KOPT-K1 (cell line): ENCODE data around the gene ATXN7L3.
"Not testable (repeated sequence)": the region's sequence is repeated elsewhere in the genome, so short reads cannot be mapped to it uniquely, and the experiment has no call there.

ENCODE experiments used
- H3K27ac ChIP-seq: fragments of 200-600 bp; sonication (generic); 2 replicates; pipeline ENCODE4 v1.5.1; 2016; ENCODE audit warnings: antibody characterized with exemption, mild to moderate bottlenecking, low read depth, low read length; ENCODE audit not compliant: poor library complexity, severe bottlenecking
- H3K36me3 ChIP-seq: fragments of 200-600 bp; sonication (generic); 2 replicates; pipeline ENCODE4 v1.5.1; 2017; ENCODE audit warnings: antibody characterized with exemption, mild to moderate bottlenecking, low read length, moderate library complexity; ENCODE audit not compliant: insufficient read depth
- H3K9me3 ChIP-seq: fragments of 200-600 bp; sonication (generic); 2 replicates; pipeline ENCODE4 v1.5.1; 2017; ENCODE audit warnings: antibody characterized with exemption, low read length, mild to moderate bottlenecking; ENCODE audit not compliant: insufficient read depth, poor library complexity, severe bottlenecking

Gene ATXN7L3

GRCh38 chr17:44177640-44178039, 22.0 kb downstream of the ATXN7L3 start:
- Histone ChIP-seq H3K9me3 (no peaks in the 10 kb centered on the region), H3K36me3 (peaks cover 59% of the 10 kb centered on the region), H3K27ac (no peak overlapping the region)

- H3K27ac ChIP-seq = no peak overlapping the region
- peaks cover 51% of the 10 kb centered on the region for H3K36me3 ChIP-seq
- no peaks in the 10 kb centered on the region for H3K9me3 ChIP-seq
These were observed 22.8 kb downstream of the ATXN7L3 start for GRCh38 chr17:44176671-44177501.

GRCh38 chr17:44176257-44176656, 23.4 kb downstream of the ATXN7L3 start:
- Histone ChIP-seq H3K27ac (no peak overlapping the region), H3K36me3 (peaks cover 46% of the 10 kb centered on the region), H3K9me3 (no peaks in the 10 kb centered on the region)

DNA sequence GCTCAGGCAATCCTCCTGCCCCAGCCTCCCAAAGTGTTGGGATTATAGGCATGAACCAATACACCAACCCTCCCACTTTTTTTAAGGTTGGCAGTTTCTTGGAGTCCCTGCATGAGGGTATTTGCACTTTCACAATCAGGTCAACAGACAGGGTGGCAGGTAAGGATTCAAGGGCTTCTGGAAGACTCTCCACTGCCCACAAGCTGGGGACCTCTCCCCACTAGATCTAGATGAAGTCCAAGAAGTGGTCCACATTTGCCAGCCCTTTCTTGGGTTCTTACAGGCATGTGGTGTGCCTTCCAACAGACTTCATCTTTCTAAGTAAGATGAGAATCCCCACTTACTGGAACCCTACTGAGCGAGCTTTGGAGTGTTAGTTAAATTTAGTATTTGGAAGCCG, 25.3 kb downstream of the ATXN7L3 start:
- Histone ChIP-seq H3K36me3 (peaks cover 46% of the 10 kb centered on the region), H3K27ac (no peak overlapping the region), H3K9me3 (no peaks in the 10 kb centered on the region)

DNA sequence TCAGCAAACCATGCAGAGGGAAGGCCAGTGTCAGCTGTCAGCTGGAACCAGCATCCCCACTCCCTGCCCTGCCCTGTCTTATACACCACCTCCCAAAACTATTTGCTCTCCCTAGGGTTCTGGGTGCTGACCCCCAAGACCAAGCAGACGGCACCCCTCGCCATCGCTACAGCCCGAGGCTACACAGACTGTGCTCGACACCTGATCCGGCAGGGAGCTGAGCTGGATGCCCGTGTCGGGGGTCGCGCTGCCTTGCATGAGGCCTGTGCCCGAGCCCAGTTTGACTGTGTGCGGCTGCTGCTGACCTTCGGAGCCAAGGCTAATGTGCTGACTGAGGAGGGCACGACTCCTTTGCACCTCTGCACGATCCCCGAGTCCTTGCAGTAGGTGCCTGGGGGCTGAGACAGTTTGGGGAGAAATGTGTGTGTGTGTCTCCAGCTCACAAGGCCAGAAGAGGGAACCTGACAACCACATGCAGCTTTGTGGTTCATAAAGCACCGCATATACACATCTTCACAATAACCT, 27.7 kb downstream of the ATXN7L3 start:
- H3K27ac ChIP-seq = no peak overlapping the region

GRCh38 chr17:44170499-44171201, 29.0 kb downstream of the ATXN7L3 start, which contains the start of gene ASB16:
ASB16 (plus strand) TSS chr17:44170704; CDS start chr17:44170790, 86 bp downstream.
- no peak within 1 kb of the TSS for H3K27ac ChIP-seq
- H3K9me3 ChIP-seq = no peaks in the 10 kb centered on the region
- peaks cover 11% of the 10 kb centered on the region for H3K36me3 ChIP-seq

More for the DNA sequence above, 27.7 kb downstream of the ATXN7L3 start:
- H3K36me3 ChIP-seq = peaks cover 23% of the 10 kb centered on the region
- no peaks in the 10 kb centered on the region for H3K9me3 ChIP-seq

DNA sequence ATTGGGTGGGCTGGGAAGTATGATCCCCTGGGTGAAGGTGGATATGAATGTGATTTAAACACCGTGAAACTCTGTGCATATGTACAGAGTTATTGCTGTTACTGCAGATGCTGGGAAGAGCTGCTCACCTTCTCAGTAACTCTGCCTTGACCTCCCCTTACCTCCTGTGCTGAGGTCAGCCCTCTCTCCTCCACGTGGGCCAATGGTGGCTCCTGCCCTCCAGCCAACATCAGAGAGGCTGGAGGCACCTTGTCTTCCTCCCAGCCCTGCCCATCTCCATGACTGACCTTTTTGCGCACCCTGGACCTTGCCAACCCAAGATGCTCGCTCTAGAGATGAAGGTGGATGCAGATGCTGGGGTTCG, 29.6 kb downstream of the ATXN7L3 start:
- Histone ChIP-seq H3K36me3 (peaks cover 6% of the 10 kb centered on the region; the same call in 1 of the 2 replicates), H3K9me3 (no peaks in the 10 kb centered on the region), H3K27ac (no peak overlapping the region)

GRCh38 chr17:44167181-44167861, 32.4 kb downstream of the ATXN7L3 start:
- no peaks in the 10 kb centered on the region for H3K9me3 ChIP-seq
- H3K27ac ChIP-seq = no peak overlapping the region
- peaks cover 5% of the 10 kb centered on the region; the same call in 1 of the 2 replicates for H3K36me3 ChIP-seq

DNA sequence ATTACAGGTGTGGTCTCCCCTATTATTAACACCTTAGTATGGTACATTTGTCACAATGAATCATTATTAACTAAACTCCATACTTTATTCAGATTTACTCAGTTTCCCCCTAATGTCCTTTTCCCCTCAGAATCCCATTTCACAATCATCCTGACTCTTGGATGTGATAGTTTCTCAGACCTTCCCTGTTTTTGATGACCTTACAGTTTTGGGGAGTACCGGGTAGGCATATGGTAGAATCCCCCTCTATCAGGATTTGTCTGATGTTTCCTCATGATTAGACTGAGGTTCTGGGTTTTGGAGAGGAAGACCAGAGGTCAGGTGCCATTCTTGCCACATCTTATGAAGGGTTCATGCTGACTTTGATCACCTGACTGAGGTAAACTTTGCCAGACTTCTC, 35.2 kb downstream of the ATXN7L3 start:
- peaks cover 26% of the 10 kb centered on the region for H3K36me3 ChIP-seq
- no peaks in the 10 kb centered on the region for H3K9me3 ChIP-seq
- no peak overlapping the region for H3K27ac ChIP-seq

DNA sequence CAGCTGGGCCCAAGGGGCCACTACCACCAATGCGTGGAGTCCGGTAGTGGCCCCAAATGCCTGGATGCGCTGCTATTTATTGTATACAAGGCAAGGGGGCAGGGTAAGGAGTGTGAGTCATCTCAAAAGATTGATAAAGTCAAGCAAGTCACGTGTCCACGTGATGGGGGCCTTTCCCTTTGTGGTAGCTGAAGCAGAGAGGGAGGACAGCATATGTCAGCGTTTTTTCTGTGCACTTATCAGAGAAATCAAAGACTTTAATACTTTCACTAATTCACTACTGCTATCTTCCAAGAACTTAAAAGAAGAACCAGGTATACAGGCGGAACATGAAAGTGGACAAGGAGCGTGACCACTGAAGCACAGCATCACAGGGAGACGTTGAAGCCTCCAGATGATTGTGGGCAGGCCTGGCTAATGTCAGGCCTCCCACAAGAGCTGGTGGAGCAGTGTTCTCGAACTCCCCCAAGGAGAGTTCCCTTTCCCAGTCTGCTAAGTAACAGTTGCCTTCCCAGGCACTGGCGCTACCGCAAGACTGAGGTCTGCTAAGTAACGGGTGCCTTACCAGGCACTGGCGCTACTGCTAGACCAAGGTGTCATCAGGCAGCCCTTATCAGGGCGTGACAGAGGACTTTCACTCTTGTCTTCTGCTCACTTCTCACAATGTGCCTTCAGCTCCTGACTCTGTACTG, 40.0 kb downstream of the ATXN7L3 start:
- no peaks in the 10 kb centered on the region for H3K9me3 ChIP-seq
- H3K27ac ChIP-seq = no peak overlapping the region
- H3K36me3 ChIP-seq = peaks cover 65% of the 10 kb centered on the region

DNA sequence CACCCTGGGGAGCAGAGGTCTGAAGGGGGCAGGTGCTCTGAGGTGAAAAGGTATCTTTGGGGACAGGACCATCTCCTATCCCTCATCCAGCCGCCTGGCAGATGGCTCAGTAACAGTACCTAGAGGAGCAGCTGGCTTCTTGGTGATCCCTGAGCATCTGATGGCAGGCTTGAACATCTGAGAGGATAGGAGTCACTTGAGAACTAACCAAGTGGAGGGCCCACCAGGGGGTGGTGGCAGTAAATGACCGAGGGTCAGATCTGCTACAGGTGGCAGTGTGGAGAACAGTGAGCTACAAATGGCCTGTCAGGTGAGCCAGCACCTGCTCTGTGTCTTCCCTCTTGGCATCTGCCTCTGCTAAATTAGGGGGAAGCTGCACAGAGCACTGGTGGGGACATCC, 44.2 kb downstream of the ATXN7L3 start:
- Histone ChIP-seq H3K27ac (no peak overlapping the region), H3K9me3 (no peaks in the 10 kb centered on the region), H3K36me3 (peaks cover 76% of the 10 kb centered on the region)

DNA sequence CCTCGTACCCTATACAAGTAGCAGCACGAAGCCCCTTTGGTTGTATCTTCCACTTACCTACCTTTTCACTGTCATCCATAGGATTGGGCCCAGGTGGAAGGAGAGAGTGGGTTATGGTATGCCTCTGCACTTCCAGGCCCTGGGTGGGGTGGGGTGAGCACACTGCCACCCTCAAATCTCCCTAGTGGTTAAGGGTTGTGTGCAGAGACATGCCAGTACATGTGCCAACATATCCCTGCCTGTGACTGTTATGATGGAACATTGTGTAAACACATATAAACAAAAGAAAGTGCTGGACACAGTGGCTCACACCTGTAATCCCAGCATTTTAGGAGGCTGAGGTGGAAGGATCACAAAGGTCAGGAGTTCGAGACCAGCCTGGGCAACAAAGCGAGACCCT, 46.8 kb downstream of the ATXN7L3 start:
- Histone ChIP-seq H3K36me3 (peaks cover 80% of the 10 kb centered on the region), H3K27ac (no peak overlapping the region), H3K9me3 (no peaks in the 10 kb centered on the region)

- no peaks in the 10 kb centered on the region for H3K9me3 ChIP-seq
- H3K27ac ChIP-seq = no peak overlapping the region
- peaks cover 89% of the 10 kb centered on the region for H3K36me3 ChIP-seq
These were observed 49.8 kb downstream of the ATXN7L3 start for GRCh38 chr17:44149750-44150329.

- H3K36me3 ChIP-seq = peaks cover 84% of the 10 kb centered on the region
- H3K9me3 ChIP-seq, H3K27ac ChIP-seq: not testable (repeated sequence)
These were observed 50.6 kb downstream of the ATXN7L3 start for GRCh38 chr17:44149066-44149465.
